Stimulated activated memory B cell treated with anti-CD40 and anti-IgM and Interleukin-4, amounts not matched to agents 10 μg/mL and 1 μg/mL and 100 μg/mL, for 72 hours (primary cell): ENCODE measurements around the gene ULK1.
A peak's percentile ranks its signal among the peaks of the same experiment; 100 is the strongest.

ENCODE experiments used
- ATAC-seq: fragments of 150-1000 bp; cut with Tn5 transposase; 2 replicates; pipeline ENCODE4 v1.10.0; 2021
- H3K27ac Mint-ChIP-seq: one replicate; pipeline ENCODE4 v1.8.0; 2022; ENCODE audit warnings: mild to moderate bottlenecking, mixed read lengths
- H3K27me3 Mint-ChIP-seq: one replicate; pipeline ENCODE4 v1.8.0; 2022; ENCODE audit warnings: mixed read lengths
- H3K36me3 Mint-ChIP-seq: one replicate; pipeline ENCODE4 v1.8.0; 2022; ENCODE audit warnings: mixed read lengths
- H3K4me1 Mint-ChIP-seq: one replicate; pipeline ENCODE4 v1.8.0; 2022; ENCODE audit warnings: mixed read lengths
- H3K4me3 Mint-ChIP-seq: one replicate; pipeline ENCODE4 v1.8.0; 2022; ENCODE audit warnings: mild to moderate bottlenecking, moderate library complexity, mixed read lengths
- H3K9me3 Mint-ChIP-seq: one replicate; pipeline ENCODE4 v1.8.0; 2022; ENCODE audit warnings: mixed read lengths

Gene ULK1

DNA sequence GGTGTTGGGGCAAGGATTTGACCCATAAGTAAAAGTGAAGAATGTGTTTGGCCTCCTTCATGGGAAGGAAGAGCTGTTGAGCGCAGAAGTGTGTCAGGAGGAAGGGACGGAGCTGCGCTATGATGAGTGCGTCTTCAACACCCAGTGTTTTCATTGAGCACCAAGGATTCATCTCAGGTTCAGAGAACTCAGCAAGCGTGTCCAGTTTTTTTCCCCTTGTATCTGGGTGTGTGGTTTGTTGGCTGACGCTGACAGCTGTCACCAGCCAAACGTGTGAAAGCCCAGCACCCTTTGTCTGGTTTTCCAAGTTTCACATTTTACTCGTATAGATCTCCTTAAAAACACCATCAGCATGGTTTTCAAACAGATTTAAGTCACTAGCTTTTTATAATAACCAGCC, 67.6 kb downstream of the ULK1 start:
- no peak overlapping the region for H3K4me3 Mint-ChIP-seq
- H3K27ac Mint-ChIP-seq, result peak overlapping the region; percentile 1
- no peaks in the 10 kb centered on the region for H3K27me3 Mint-ChIP-seq
- ATAC-seq, result no peak
- peaks cover 63% of the 10 kb centered on the region for H3K4me1 Mint-ChIP-seq
- H3K9me3 Mint-ChIP-seq, result no peaks in the 10 kb centered on the region
- peaks cover 29% of the 10 kb centered on the region for H3K36me3 Mint-ChIP-seq

DNA sequence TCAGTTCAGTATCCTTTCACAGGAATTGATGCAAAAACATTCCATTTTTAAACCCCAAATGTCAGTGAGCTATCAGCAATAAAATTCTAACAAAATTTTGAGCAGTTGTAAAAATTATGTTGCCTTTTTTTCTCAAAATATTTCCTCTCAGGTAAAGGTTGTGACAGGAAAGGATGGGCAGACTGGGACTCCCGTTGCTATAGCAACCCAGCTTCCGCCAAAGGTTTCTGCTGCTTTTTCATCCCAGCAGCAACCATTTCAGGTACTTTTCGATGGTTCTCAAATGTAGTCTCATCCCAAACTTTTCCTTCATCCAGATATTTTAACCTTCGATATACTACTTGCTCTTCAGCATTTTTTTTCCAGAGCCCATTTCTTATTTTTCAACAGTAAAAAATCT, 69.0 kb downstream of the ULK1 start:
- Mint-ChIP-seq H3K4me1 (peaks cover 64% of the 10 kb centered on the region), H3K9me3 (no peaks in the 10 kb centered on the region), H3K4me3 (no peak overlapping the region), H3K27me3 (no peaks in the 10 kb centered on the region), H3K36me3 (peaks cover 29% of the 10 kb centered on the region), H3K27ac (no peak overlapping the region)
- ATAC-seq, result no peak

- no peaks in the 10 kb centered on the region for H3K9me3 Mint-ChIP-seq
- H3K4me3 Mint-ChIP-seq, result no peak overlapping the region
- peaks cover 65% of the 10 kb centered on the region for H3K4me1 Mint-ChIP-seq
- H3K27me3 Mint-ChIP-seq, result no peaks in the 10 kb centered on the region
- peaks cover 37% of the 10 kb centered on the region for H3K36me3 Mint-ChIP-seq
- H3K27ac Mint-ChIP-seq, result no peak overlapping the region
- ATAC-seq, result no peak
These were observed 70.7 kb downstream of the ULK1 start for GRCh38 chr12:131965073-131965472.

DNA sequence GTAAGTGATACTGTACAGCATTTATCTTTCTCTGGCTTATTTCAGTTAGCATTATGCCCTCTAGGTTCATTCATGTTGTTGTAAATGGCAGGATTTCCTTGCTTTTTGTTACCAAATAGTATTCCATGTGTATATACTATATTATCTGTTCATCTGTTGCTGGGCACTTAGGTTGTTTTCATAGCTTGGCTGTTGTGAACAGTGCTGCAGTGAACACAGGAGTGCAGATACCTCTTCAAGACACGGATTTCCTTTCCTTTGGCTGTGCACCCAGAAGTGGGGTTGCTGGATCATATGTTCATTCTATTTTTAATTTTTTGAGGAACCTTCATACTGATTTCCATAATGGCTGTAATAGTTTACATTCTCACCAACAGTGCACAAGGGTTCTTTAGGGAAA, 76.8 kb downstream of the ULK1 start:
- Mint-ChIP-seq H3K36me3 (peaks cover 14% of the 10 kb centered on the region), H3K9me3 (no peaks in the 10 kb centered on the region), H3K27me3 (no peaks in the 10 kb centered on the region), H3K27ac (no peak overlapping the region), H3K4me1 (peaks cover 46% of the 10 kb centered on the region), H3K4me3 (no peak overlapping the region)
- ATAC-seq, result no peak
